Neural crest cell (in vitro differentiated cells): ENCODE data around the gene TEAD4. TPM values are rescaled to one million over a fixed set of nuclear protein-coding genes. Genes with fewer than 3 reads are reported as not detected.
"Not testable (repeated sequence)": the region's sequence is repeated elsewhere in the genome, so short reads cannot be mapped to it uniquely, and the experiment has no call there.

Source experiments
- DNase-seq: peaks from one replicate; pipeline ENCODE4 v3.0.0; 2021; ENCODE audit warnings: low read depth, mixed read lengths, low spot score
- H3K27ac Mint-ChIP-seq: one replicate; pipeline ENCODE4 v1.8.0; 2021; ENCODE audit warnings: mild to moderate bottlenecking, mixed read lengths; ENCODE audit not compliant: unreplicated experiment
- H3K27me3 Mint-ChIP-seq: 2 replicates; pipeline ENCODE4 v1.8.0; 2021; ENCODE audit warnings: low read depth, mild to moderate bottlenecking, mixed read lengths
- H3K36me3 Mint-ChIP-seq: 2 replicates; pipeline ENCODE4 v1.8.0; 2021; ENCODE audit warnings: low read depth, mild to moderate bottlenecking, mixed read lengths
- H3K4me1 Mint-ChIP-seq: 2 replicates; pipeline ENCODE4 v1.8.0; 2021; ENCODE audit warnings: mixed read lengths
- H3K4me3 Mint-ChIP-seq: one replicate; pipeline ENCODE4 v1.8.0; 2021; ENCODE audit warnings: mild to moderate bottlenecking, mixed read lengths
- H3K9me3 Mint-ChIP-seq: 2 replicates; pipeline ENCODE4 v1.8.0; 2021; ENCODE audit warnings: mixed read lengths
- total RNA-seq: library from RNA; stranded (reverse); gene quantifications from 2 replicates; pipeline ENCODE4 v1.2.1, GENCODE V29; 2021
- TF ChIP-seq, protein P1 (sequence below): fragments of 200-600 bp; sonication (generic); conservative IDR thresholded peaks from 2 replicates; pipeline ENCODE4 v1.5.0; 2021; ENCODE audit warnings: antibody characterized with exemption, mild to moderate bottlenecking

Gene TEAD4
- total RNA-seq, 1 donor from 2014 or later: 30.9 TPM

GRCh38 chr12:3065300-3065699 lies 106.1 kb downstream of the TEAD4 start:
- H3K4me1 Mint-ChIP-seq: no peaks in the 10 kb centered on the region
- peaks cover 20% of the 10 kb centered on the region for H3K27me3 Mint-ChIP-seq
- H3K4me3 Mint-ChIP-seq: no peak overlapping the region
- no peaks in the 10 kb centered on the region for H3K36me3 Mint-ChIP-seq
- DNase-seq: no peak
- no peaks in the 10 kb centered on the region for H3K9me3 Mint-ChIP-seq
- TF ChIP-seq, protein P1, sequence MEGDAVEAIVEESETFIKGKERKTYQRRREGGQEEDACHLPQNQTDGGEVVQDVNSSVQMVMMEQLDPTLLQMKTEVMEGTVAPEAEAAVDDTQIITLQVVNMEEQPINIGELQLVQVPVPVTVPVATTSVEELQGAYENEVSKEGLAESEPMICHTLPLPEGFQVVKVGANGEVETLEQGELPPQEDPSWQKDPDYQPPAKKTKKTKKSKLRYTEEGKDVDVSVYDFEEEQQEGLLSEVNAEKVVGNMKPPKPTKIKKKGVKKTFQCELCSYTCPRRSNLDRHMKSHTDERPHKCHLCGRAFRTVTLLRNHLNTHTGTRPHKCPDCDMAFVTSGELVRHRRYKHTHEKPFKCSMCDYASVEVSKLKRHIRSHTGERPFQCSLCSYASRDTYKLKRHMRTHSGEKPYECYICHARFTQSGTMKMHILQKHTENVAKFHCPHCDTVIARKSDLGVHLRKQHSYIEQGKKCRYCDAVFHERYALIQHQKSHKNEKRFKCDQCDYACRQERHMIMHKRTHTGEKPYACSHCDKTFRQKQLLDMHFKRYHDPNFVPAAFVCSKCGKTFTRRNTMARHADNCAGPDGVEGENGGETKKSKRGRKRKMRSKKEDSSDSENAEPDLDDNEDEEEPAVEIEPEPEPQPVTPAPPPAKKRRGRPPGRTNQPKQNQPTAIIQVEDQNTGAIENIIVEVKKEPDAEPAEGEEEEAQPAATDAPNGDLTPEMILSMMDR: no peak
- H3K27ac Mint-ChIP-seq: no peak overlapping the region

GRCh38 chr12:3065846-3066245 lies 106.6 kb downstream of the TEAD4 start:
- H3K4me1 Mint-ChIP-seq, H3K27ac Mint-ChIP-seq, H3K36me3 Mint-ChIP-seq, H3K4me3 Mint-ChIP-seq, H3K9me3 Mint-ChIP-seq, DNase-seq: not testable (repeated sequence)
- peaks cover 18% of the 10 kb centered on the region for H3K27me3 Mint-ChIP-seq

GRCh38 chr12:3069714-3070113 lies 110.5 kb downstream of the TEAD4 start:
- Mint-ChIP-seq H3K27me3 (peaks cover 4% of the 10 kb centered on the region), H3K4me3 (no peak overlapping the region)

DNA sequence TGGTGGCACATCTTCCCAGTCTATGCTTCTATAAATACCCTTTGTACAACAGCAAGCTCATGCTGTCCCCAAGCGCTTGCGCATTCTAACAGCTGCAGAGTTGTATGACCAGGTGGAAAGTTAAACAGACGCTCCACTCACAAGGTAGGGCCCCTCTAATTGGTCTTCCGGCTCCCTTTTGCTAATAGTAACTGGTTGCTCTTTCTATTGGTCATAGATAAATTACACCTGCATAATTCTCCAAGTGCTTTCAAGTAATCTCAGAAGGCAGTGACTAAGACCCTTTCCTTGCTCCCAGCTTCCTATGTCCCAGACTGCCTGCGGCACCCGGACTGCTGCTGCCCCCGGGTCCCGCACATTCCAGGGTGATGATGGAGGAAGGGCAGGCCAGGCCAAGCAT lies 111.9 kb downstream of the TEAD4 start:
- TF ChIP-seq, protein P1: no peak
- H3K36me3 Mint-ChIP-seq: no peaks in the 10 kb centered on the region
- no peak for DNase-seq
- peaks cover 15% of the 10 kb centered on the region for H3K4me1 Mint-ChIP-seq
- H3K27ac Mint-ChIP-seq: no peak overlapping the region
- peaks cover 9% of the 10 kb centered on the region for H3K27me3 Mint-ChIP-seq
- no peak overlapping the region for H3K4me3 Mint-ChIP-seq
- H3K9me3 Mint-ChIP-seq: no peaks in the 10 kb centered on the region

More at GRCh38 chr12:3069714-3070113, 110.5 kb downstream of the TEAD4 start:
- no peak for DNase-seq
- TF ChIP-seq, protein P1: no peak
- H3K9me3 Mint-ChIP-seq: no peaks in the 10 kb centered on the region
- H3K27ac Mint-ChIP-seq: no peak overlapping the region
- peaks cover 10% of the 10 kb centered on the region for H3K4me1 Mint-ChIP-seq
- no peaks in the 10 kb centered on the region for H3K36me3 Mint-ChIP-seq

DNA sequence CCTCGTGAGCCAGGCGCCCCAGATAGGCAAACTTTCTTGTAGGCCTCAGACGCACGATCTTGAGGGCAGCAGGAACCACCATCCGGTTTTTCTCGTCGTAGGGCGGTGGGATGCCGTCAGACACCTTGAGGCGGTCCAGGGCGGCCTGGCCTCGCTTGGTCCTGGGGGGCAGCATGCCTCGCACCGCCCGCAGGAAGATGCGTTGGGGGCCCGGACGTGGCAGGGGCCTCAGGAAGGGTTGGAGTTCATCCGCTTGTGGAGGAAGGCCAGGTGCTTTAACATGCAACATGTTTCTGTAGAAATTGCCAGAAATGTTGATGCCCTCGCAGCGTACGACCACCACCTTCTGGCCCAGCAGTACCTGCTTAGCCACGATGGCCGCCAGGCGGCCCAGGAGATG lies 112.5 kb downstream of the TEAD4 start:
- TF ChIP-seq, protein P1: no peak
- no peaks in the 10 kb centered on the region for H3K36me3 Mint-ChIP-seq
- no peak overlapping the region for H3K4me3 Mint-ChIP-seq
- H3K27me3 Mint-ChIP-seq: peaks cover 11% of the 10 kb centered on the region
- H3K4me1 Mint-ChIP-seq: peaks cover 17% of the 10 kb centered on the region
- H3K9me3 Mint-ChIP-seq: no peaks in the 10 kb centered on the region
- no peak for DNase-seq
- H3K27ac Mint-ChIP-seq: no peak overlapping the region

- peak; percentile 94 for DNase-seq
- Mint-ChIP-seq H3K27ac (no peak overlapping the region), H3K4me3 (peak overlapping the region; percentile 85), H3K9me3 (no peaks in the 10 kb centered on the region), H3K4me1 (peaks cover 26% of the 10 kb centered on the region), H3K27me3 (peaks cover 14% of the 10 kb centered on the region), H3K36me3 (no peaks in the 10 kb centered on the region)
- TF ChIP-seq, protein P1: peak; percentile 100
Observed at GRCh38 chr12:3073438-3074250, 114.4 kb downstream of the TEAD4 start.
